GM19455 (cell line): ENCODE data around the gene ROR1.

Experiments
- ATAC-seq: cut with Tn5 transposase; IDR thresholded peaks from one replicate; pipeline ENCODE4 v1.9.1; 2021; ENCODE audit not compliant: unreplicated experiment

The ROR1 gene

DNA sequence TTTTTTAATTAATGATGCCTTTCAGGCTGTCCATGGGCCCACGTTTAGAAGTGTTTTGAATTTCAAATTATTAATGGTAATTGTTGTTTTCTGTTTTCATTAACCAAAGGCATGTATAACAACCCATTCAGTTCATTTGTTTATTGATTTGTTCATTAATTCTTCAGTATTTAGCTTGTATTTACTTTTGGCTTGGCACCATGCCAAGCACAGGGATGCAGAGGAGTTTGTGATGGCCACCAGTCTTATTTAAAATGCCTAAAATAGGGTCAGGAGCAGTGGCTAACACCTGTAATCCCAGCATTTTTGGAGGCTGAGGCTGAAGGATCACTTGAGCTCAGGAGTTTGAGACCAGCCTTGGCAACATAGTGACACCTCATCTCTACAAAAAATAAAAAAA is 75.3 kb downstream of the ROR1 start:
- no peak for ATAC-seq

DNA sequence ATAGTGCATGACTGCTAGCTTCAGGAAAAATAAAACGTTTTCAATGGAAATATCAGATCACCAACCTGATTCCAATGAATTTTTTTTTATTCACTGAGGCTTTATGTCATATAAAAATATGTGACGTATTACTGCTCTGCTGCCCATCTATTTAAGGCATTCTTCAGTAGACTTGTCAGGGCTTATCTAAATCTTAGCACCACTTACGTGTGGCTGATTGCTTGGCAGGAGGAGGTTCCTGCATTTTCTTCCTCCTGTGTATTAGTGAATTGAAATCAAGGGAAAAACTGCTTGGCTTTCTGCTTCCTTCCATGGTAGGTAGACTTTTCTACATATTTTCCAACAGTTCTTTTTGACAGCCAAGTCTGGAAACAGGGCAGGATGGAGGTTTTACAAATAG is 80.3 kb downstream of the ROR1 start:
- no peak for ATAC-seq

DNA sequence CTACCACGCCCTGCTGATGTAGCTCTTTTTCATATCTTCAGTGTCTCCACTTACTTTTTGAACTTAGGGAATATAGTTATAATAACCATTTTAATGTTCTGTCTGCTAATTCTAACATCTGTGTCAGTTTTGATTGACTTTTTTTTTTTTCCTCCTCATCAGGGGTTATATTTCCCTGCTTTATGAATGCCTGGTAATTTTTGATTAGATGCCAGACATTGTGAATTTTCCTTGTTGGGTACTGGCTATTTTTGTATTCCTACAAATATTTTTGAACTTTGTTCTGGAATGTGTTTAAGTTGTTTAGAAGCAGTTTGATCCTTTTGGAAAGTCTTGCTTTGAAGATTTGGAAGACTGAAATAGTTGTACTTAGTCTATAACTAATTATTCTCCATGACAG is 82.1 kb downstream of the ROR1 start:
- ATAC-seq = no peak

DNA sequence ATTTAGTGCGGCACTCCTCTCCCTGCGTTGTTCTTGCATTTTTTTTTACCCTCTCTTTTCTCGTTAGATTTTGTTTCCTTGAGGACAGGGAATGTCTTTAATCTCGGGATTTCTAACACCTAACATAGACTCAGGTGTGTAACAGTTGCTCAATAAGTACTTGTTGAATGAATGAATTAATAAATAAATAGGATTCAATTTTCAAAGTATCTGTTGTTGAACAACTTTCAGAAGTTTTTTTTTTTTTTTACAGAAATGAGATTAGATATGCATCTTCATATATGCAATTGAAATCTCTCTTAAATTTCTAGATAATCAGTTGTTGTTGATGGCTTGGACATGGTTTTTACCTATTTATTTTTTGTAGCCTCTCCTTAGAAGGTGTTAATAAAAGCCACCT is 83.1 kb downstream of the ROR1 start:
- ATAC-seq = no peak

DNA sequence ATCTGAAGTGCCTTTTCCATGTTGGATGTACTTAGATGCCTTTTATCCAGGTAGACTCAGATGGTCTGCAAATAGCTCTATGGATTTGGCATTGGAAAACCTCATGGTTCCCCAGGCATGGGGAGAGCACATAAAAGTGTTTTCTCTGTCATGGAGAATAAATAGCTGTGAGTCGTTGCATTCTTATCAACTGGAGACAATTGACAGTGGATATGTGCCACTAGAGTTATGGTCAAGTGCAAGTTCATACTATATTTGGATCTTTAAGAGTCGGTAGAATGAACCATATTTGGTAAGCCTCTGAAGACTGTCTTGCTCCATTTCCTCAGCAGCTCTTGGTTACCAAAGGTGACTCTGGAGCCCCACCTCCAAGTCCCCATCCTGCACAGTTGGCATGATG is 83.7 kb downstream of the ROR1 start:
- ATAC-seq = no peak

DNA sequence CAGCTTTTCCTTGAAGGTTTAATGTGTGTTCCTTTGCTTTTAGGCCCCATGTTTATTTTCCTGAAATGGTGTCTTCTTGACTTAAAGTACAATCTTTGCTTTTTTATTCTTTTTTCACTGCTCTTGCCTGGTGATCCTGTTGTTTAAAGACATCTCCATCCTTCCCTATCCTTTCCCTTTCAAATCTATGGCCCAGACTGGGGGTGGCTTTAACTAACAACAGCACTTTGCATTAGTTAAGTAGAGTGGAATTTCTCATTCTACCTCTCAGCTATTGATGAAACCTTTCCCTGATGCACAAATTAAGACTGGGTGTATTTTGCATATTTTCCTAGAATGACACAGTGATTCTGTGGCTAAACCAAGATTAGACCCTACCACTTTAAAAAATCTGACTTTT is 84.3 kb downstream of the ROR1 start:
- no peak for ATAC-seq

DNA sequence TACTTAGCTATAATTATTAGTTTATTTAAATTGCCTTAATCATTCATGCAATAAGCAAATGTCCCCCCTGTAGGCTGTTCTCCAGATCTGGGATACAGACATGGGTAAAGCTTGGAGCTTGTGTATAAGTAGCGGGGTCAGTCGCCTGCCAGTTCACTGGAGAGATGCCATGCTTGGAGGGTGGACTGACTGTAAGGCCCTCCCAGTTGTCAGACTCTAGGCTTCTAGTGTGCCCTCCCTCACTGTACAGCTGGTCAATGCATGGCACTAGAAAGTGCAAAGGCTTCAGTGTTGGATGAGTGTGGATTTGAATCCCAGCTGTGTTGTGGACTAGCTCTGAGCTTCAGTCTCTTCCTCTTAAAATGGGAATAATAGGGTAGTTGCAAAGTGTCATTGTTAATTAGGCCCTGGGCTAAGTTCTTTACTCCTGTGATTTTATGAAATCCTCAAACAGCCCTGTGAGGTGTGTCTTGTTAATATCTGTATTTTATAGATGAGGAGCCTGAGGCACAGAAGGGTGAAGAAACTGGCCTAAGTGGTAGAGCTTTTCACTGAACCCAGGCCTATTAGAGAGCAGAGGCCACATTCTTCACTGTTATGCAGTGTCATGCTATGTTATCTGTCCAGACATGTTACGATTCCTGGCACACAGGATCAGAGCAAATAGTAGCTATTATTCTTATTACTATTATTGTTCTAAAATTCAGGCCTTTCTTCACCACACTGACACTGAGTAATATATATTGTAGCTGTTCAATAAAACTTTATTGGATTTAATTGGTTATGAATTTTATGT is 85.9 kb downstream of the ROR1 start:
- no peak for ATAC-seq

DNA sequence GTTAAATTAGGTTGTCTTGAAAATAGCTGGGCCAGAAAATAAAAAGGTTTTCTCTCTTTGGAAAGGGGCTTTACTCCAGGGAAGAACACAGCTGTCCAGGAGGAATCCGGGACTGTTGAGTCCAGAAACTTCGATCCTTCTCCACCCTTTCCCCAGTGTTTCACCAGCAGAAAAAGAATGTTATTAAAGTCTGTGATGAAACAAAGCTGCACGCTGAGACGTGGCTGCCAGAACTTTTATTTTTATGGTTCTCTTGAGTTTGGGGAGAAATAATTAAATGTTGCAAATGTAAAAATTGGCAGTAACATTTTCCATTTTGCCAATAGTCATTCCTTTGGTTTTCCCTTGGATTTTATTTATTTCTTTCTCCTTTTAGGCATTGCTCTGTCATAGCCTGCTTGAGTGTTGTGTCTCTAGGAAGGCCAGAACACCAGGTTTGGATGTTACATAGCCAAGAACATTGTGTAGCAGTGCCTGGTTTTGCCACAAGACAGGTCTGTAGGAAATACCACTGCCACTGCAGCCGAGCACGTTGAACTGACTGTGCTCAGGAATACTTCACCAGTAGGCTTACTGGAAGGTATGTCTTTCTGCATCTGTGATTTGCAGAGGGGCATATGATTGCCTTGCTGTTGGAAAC is 87.4 kb downstream of the ROR1 start:
- ATAC-seq = no peak

DNA sequence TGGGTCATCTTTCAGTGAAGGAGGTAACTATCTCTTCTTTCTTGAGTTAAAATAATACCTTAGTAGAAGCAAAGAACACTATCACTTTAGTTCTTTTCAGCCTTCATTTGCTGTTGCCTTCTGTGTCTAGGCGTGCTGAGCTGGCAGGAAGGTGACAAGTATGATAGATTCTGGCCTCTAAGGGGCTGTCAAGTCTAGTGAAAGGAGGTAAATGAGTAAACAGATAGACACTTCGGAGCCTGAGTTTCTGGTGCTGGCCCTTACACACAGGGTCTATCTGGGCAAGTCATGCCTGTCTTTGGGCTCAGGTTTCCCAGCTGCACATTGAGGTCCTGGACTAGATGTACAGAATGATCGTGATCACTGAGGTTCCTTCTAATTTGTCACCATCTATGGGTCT is 89.3 kb downstream of the ROR1 start:
- no peak for ATAC-seq

DNA sequence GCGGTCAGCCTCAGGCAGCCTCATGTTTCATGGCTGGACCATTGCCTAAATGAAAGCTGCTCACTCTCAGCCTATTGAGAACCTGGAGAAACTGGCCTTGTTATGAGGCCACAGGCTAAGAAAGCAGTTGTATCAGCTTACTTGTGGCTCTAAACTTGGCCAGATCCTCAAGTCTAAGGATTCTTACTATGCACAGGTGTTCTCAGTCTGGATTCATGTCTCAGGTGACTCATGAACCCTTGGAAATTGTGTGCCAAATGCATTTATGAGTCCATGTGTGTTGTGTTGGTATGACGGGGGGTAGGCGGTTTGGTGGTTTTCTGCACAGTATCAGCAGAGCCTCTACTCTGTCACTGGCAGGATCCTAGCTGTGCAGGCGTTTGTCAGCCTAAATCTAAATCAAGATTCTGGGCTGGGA is 90.4 kb downstream of the ROR1 start:
- no peak for ATAC-seq

DNA sequence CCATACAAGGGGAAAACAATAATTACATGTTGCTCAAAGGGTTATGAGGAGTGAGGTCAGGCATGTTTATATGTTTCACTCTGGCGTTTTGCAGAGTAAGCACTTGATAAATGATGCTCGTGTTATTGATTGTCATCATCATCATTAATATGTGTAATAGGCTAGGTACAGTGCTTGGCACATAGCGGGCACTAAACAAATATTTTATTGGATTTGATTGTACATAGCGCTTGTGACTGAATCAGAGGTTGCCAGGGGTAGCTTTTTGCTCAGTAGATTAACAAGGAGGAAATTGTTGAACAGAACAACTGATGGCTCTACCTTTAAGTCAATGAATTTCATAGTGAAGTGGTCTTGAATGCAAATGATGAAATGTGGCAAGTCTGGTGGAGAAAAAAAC is 91.7 kb downstream of the ROR1 start:
- ATAC-seq = no peak

DNA sequence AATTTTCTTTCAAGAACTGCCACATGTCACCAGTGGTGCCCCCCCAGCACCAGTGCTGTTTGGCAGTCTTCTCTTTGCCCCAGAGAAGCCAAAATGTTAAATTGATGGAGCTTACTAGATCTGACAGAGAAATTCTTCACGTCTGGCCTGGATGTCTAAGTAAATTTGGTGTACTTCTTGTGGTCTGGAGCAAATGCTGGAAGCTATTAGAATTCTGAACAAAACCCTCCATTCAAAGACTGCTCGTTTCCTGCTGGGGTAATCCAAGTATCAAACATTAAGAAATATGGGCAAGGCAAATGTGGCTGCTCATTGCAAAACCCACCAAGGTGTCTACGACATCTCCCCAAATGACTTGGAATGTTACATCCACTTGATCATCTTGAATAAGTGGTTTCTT is 92.3 kb downstream of the ROR1 start:
- no peak for ATAC-seq

DNA sequence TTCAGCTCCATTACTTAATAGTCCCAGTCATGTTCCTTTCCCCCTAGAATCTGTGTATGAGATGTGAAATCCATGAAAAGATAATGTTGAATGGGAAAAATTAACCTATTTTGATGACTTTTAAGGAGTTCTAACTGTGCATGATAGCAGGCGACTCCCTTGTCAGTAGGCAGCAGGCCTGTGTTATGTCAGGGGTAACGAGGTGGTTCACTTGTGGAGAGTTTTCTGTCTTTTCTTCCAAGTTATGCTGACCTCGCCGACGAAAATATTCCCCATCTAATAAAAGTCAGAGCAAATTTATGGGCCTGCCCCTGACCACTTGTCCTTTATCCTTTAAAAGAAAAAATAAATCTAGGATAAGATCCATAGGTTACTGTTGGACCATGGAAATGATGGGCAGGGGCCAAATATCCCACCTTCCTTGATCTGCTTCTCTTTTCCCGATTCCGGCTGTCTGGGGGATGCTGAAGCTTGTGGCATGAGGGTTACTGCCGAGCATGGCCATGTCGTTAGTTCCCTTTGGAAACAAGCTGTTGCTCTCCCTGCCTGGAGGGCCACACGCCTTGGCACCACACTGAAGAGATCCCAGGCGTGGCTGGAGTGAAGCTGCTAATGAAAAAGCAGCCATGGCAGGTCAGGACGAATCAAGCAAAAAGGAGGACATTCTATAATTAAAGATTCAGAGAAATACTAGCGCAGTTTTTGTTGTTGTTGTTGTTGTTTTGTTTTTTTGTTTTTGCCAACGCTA is 93.8 kb downstream of the ROR1 start:
- no peak for ATAC-seq

DNA sequence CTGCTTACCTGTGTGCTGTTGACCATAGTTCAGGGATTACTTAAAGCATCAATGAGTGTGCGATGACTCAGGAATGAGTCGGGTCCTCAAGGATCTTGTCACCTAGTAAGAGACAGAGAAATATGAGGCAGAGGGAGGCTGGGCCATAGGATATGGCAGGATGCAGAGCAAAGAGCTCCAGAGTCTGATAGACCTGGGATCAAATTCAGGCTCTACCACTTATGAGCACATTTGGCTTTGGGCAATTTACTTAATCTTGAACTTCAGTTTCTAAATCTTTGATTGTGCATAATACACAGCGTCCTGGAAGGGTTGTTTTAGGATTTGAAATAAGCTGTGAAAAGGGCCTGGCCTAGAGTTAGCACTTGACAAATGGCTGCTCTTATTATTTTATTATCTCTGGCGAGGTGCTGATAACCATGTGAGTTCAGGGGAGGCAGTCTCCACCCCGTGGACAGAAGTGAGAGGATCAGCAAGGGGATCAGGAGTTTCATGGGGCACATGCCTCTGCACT is 94.5 kb downstream of the ROR1 start:
- no peak for ATAC-seq

DNA sequence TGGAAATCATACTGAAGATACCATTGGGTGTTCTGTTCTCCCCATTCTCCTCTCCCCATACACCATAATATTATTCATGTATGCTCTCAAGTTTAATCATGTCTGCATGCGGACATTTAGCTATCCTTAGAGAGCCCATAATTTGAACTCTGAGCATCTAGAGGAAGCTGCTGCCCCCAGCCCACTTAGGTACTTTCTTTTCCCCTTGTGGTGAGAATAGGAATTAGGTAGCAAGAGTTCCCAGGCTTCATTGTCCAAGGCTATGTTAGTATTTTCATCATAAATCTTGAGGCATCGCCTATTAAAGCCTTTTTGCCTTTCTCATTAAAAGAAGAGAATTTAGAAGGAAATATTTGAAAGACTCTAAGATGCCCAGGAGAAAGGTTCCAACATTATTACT is 96.3 kb downstream of the ROR1 start:
- ATAC-seq = no peak

DNA sequence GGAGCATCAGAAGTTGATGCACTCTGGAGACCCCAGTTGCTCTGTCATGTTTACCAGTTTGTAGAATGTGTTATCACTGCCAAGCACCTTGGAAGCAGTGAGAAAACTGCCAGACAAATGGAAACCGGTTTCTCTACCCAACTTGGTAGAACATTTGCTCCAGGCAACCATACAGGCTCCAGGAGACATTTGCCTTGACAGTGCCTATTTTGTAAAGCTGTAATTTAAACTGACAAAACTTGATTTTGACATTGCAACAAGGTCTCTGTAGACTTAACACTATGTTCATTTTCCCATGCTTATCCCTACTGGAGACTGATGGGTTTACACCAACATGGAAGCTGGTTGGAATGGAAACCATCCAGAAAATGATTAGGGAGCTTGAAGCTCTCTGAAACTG is 97.6 kb downstream of the ROR1 start:
- ATAC-seq = no peak

DNA sequence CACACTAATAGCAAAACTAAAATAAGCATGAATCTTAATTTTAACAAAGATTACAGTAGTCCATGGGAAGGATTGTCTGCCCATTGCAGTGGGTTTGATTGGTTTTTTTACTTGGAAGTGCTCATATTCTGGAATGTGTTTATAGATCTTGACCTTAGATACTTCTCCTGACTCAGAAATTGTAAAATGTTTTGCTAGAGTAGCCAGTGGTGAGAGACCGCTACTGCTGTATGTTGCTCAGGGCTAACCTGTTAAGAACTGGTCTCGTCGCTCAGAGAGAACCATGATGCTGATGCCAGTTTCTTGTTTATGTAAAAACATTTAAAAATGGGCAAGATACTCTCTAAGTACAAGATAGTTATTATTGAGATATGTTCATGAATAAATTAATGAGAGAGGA is 99.9 kb downstream of the ROR1 start:
- ATAC-seq = no peak

DNA sequence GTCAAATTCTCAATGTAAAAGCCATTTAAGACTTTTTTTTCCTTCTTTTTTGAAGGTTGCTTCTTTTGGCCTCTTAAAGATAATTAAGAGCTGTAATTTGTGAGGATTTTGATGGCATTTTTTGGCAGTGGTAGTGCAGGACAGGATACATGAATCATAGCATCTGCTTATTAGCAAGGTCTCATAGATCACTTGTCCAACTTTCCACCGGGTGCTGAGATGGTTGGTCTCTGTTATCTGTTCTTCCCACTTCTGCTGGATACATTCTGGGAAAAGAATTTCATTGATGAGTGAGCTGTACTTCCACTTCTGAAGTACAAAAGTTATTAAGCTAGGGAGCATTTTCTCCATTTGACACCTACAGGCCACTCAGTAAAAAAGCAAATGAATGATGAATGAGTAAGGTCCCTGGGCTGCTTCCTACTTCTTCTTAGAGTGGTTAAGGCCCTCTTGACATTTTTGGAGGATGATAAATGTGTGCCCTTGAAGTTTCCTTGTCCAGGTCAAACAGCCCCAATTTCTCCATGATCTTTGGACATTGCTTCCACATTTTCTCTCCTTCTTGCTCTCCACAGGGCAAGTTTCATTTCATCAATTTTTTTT is 100.6 kb downstream of the ROR1 start:
- no peak for ATAC-seq

DNA sequence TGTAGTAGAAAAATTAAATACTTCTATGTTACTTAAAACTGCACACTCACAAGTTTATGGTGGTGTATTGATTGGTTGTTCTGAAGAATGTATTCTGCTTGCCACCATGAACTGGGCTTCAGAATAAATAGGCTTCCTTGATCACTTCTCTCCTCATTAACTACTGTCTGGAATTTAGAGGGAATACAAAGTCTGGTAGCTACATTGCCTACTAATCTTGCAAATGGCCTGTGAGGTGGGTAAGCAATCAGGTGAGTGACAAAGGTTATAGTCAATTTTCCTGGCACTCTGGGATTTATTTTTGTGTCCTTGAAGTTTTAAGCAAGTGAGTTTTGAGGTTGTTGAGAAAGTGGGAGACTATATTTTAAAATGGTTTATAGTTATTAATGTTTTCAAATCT is 101.8 kb downstream of the ROR1 start:
- ATAC-seq = no peak

DNA sequence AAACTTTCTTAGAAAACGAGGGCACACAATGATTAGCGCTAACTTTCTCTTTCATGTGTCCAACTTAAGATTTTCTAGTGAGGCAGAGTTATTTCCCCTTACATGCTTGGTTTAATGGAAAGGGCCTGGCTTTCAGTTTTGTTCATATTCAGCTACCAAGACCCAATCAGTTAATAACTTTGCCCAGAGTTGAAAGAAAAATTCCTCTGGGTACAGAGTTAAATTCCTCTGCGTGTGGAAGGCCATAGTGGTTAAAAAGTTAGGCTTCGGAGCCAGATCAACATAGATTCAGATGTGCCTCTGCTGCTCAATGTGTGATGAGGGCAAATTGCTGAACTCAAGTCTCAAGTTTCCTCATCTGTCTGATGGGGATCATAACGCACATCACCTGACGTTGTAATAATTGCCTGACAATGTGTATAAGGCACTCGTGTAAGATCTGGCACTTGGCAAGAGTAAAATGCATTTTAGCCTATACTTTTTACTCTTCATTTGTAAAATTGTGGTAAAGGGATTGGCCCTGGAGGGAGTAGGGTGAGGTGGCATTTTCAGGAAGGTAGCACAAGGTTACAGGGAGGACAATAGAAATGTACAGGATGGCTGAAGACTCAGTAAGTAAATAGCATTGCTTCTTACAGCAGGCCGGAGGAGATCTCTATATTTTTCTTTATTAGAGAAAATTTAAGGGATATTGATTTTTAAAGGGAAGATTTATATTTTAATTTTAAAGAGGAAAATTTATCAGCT is 103.4 kb downstream of the ROR1 start:
- ATAC-seq = no peak

DNA sequence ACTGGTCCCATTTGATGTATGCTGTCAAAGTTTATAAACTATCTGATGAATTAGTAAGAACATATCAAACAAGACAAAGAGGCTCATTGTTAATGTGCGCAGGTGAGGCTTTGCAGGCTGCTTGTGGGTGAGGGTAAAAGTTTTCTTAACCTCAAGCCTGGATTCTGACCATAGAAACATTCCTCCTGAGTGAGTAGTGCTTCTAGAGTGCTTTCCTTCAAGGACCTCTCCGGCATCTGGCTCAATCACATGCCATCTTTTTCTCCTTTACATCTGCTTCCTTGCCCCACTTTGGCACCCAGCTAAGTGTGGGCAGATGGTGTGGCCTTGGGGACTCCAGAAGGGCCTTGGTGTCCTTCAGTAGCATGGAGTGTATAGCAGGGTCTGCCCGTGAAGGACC is 104.0 kb downstream of the ROR1 start:
- ATAC-seq = no peak
